ENCODE results near the gene THAP7. TPM values are rescaled to one million over a fixed set of nuclear protein-coding genes. Genes with fewer than 3 reads are reported as not detected.

Gene THAP7
- total and polyA plus RNA-seq, 2 experiments from 2014 or later: 21.8 to 25.9 TPM

DNA sequence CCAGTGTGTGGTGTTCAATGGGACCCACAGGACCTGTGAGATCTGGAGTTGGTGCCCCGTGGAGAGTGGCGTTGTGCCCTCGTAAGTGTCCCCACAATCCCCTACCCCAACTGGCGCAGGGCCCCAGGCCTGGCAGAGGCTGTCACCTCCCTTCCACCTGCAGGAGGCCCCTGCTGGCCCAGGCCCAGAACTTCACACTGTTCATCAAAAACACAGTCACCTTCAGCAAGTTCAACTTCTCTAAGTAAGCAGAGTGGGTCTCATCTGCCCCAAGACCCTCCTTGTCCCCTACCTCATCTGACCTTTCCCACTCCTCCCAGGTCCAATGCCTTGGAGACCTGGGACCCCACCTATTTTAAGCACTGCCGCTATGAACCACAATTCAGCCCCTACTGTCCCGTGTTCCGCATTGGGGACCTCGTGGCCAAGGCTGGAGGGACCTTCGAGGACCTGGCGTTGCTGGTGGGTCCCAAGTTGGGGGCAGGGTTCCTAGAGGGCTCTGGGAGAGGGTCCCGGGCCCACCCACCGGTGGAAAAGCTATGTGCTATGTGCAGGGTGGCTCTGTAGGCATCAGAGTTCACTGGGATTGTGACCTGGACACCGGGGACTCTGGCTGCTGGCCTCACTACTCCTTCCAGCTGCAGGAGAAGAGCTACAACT is 21.2 kb upstream of the THAP7 start:
- no peak overlapping the region for H3K27ac Mint-ChIP-seq
- peaks cover 2% of the 10 kb centered on the region; the same call in 2 of the 3 replicates for H3K9me3 Mint-ChIP-seq
- no peaks in the 10 kb centered on the region for H3K4me1 Mint-ChIP-seq
- H3K9me2 ChIP-seq (ENCODE audit: insufficient read depth): no peaks in the 10 kb centered on the region
- no peak overlapping the region for H3K4me3 ChIP-seq
- TF ChIP-seq STAT1 (IDR thresholded peaks at IDR 0.05; ENCODE audit: unreplicated experiment): no peak
- TF ChIP-seq EZH2phosphoT487 (IDR thresholded peaks at IDR 0.05; ENCODE audit: unreplicated experiment): no peak
- no peak for TF ChIP-seq CREB1 (CRISPR knock-in tag; IDR thresholded peaks at IDR 0.05; ENCODE audit: low read depth)
- TF ChIP-seq, protein P1, sequence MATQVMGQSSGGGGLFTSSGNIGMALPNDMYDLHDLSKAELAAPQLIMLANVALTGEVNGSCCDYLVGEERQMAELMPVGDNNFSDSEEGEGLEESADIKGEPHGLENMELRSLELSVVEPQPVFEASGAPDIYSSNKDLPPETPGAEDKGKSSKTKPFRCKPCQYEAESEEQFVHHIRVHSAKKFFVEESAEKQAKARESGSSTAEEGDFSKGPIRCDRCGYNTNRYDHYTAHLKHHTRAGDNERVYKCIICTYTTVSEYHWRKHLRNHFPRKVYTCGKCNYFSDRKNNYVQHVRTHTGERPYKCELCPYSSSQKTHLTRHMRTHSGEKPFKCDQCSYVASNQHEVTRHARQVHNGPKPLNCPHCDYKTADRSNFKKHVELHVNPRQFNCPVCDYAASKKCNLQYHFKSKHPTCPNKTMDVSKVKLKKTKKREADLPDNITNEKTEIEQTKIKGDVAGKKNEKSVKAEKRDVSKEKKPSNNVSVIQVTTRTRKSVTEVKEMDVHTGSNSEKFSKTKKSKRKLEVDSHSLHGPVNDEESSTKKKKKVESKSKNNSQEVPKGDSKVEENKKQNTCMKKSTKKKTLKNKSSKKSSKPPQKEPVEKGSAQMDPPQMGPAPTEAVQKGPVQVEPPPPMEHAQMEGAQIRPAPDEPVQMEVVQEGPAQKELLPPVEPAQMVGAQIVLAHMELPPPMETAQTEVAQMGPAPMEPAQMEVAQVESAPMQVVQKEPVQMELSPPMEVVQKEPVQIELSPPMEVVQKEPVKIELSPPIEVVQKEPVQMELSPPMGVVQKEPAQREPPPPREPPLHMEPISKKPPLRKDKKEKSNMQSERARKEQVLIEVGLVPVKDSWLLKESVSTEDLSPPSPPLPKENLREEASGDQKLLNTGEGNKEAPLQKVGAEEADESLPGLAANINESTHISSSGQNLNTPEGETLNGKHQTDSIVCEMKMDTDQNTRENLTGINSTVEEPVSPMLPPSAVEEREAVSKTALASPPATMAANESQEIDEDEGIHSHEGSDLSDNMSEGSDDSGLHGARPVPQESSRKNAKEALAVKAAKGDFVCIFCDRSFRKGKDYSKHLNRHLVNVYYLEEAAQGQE (IDR thresholded peaks at IDR 0.05; ENCODE audit: unreplicated experiment): no peak
- TF ChIP-seq ZNF331 (CRISPR knock-in tag; IDR thresholded peaks at IDR 0.05; ENCODE audit: low read depth): no peak
- TF ChIP-seq JUNB (IDR thresholded peaks at IDR 0.05; ENCODE audit: unreplicated experiment): no peak
- TF ChIP-seq ZNF114 (CRISPR knock-in tag; IDR thresholded peaks at IDR 0.05): no peak
- TF ChIP-seq, protein P2, sequence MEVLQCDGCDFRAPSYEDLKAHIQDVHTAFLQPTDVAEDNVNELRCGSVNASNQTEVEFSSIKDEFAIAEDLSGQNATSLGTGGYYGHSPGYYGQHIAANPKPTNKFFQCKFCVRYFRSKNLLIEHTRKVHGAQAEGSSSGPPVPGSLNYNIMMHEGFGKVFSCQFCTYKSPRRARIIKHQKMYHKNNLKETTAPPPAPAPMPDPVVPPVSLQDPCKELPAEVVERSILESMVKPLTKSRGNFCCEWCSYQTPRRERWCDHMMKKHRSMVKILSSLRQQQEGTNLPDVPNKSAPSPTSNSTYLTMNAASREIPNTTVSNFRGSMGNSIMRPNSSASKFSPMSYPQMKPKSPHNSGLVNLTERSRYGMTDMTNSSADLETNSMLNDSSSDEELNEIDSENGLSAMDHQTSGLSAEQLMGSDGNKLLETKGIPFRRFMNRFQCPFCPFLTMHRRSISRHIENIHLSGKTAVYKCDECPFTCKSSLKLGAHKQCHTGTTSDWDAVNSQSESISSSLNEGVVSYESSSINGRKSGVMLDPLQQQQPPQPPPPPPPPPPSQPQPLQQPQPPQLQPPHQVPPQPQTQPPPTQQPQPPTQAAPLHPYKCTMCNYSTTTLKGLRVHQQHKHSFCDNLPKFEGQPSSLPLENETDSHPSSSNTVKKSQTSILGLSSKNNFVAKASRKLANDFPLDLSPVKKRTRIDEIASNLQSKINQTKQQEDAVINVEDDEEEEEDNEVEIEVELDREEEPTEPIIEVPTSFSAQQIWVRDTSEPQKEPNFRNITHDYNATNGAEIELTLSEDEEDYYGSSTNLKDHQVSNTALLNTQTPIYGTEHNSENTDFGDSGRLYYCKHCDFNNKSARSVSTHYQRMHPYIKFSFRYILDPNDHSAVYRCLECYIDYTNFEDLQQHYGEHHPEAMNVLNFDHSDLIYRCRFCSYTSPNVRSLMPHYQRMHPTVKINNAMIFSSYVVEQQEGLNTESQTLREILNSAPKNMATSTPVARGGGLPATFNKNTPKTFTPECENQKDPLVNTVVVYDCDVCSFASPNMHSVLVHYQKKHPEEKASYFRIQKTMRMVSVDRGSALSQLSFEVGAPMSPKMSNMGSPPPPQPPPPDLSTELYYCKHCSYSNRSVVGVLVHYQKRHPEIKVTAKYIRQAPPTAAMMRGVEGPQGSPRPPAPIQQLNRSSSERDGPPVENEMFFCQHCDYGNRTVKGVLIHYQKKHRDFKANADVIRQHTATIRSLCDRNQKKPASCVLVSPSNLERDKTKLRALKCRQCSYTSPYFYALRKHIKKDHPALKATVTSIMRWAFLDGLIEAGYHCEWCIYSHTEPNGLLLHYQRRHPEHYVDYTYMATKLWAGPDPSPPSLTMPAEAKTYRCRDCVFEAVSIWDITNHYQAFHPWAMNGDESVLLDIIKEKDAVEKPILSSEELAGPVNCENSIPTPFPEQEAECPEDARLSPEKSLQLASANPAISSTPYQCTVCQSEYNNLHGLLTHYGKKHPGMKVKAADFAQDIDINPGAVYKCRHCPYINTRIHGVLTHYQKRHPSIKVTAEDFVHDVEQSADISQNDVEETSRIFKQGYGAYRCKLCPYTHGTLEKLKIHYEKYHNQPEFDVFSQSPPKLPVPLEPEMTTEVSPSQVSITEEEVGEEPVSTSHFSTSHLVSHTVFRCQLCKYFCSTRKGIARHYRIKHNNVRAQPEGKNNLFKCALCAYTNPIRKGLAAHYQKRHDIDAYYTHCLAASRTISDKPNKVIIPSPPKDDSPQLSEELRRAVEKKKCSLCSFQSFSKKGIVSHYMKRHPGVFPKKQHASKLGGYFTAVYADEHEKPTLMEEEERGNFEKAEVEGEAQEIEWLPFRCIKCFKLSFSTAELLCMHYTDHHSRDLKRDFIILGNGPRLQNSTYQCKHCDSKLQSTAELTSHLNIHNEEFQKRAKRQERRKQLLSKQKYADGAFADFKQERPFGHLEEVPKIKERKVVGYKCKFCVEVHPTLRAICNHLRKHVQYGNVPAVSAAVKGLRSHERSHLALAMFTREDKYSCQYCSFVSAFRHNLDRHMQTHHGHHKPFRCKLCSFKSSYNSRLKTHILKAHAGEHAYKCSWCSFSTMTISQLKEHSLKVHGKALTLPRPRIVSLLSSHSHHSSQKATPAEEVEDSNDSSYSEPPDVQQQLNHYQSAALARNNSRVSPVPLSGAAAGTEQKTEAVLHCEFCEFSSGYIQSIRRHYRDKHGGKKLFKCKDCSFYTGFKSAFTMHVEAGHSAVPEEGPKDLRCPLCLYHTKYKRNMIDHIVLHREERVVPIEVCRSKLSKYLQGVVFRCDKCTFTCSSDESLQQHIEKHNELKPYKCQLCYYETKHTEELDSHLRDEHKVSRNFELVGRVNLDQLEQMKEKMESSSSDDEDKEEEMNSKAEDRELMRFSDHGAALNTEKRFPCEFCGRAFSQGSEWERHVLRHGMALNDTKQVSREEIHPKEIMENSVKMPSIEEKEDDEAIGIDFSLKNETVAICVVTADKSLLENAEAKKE (CRISPR knock-in tag; IDR thresholded peaks at IDR 0.05): no peak
- TF ChIP-seq, protein P3, sequence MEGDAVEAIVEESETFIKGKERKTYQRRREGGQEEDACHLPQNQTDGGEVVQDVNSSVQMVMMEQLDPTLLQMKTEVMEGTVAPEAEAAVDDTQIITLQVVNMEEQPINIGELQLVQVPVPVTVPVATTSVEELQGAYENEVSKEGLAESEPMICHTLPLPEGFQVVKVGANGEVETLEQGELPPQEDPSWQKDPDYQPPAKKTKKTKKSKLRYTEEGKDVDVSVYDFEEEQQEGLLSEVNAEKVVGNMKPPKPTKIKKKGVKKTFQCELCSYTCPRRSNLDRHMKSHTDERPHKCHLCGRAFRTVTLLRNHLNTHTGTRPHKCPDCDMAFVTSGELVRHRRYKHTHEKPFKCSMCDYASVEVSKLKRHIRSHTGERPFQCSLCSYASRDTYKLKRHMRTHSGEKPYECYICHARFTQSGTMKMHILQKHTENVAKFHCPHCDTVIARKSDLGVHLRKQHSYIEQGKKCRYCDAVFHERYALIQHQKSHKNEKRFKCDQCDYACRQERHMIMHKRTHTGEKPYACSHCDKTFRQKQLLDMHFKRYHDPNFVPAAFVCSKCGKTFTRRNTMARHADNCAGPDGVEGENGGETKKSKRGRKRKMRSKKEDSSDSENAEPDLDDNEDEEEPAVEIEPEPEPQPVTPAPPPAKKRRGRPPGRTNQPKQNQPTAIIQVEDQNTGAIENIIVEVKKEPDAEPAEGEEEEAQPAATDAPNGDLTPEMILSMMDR (conservative IDR thresholded peaks at IDR 0.05; ENCODE audit: low read depth in 2 of 2): no peak
- TF ChIP-seq EZH2 (IDR thresholded peaks at IDR 0.05; ENCODE audit: low read depth, unreplicated experiment): no peak
- TF ChIP-seq, protein P4, sequence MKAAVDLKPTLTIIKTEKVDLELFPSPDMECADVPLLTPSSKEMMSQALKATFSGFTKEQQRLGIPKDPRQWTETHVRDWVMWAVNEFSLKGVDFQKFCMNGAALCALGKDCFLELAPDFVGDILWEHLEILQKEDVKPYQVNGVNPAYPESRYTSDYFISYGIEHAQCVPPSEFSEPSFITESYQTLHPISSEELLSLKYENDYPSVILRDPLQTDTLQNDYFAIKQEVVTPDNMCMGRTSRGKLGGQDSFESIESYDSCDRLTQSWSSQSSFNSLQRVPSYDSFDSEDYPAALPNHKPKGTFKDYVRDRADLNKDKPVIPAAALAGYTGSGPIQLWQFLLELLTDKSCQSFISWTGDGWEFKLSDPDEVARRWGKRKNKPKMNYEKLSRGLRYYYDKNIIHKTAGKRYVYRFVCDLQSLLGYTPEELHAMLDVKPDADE (IDR thresholded peaks at IDR 0.05): no peak
- no peak for TF ChIP-seq NANOG (IDR thresholded peaks at IDR 0.05; ENCODE audit: borderline replicate concordance)
- TF ChIP-seq POLR2AphosphoS5 (IDR thresholded peaks at IDR 0.05; ENCODE audit: low read depth): no peak
- no peaks in the 10 kb centered on the region for H4K20me1 ChIP-seq (replicated peaks; ENCODE audit: insufficient read depth)
- H3K36me3 Mint-ChIP-seq (ENCODE audit: low read depth): no peaks in the 10 kb centered on the region
- H3K27me3 ChIP-seq (ENCODE audit: insufficient read depth): no peaks in the 10 kb centered on the region
- H3K27ac ChIP-seq (ENCODE audit: low read depth): no peak overlapping the region
- DNase-seq (ENCODE audit: low spot score) (no peak), ATAC-seq (peak; percentile 28; the same call in 2 of the 3 replicates)
- no peak overlapping the region for H3K4me2 ChIP-seq
- no peaks in the 10 kb centered on the region for H3K36me3 ChIP-seq (ENCODE audit: insufficient read depth)
- no peak overlapping the region for H2AFZ ChIP-seq
- peaks cover 1% of the 10 kb centered on the region for H3K27me3 Mint-ChIP-seq (ENCODE audit: insufficient read depth, low read depth, poor library complexity)
- H3K4me1 ChIP-seq (ENCODE audit: insufficient read depth): no peaks in the 10 kb centered on the region
- H3K4me3 Mint-ChIP-seq: no peak overlapping the region
- H3K79me2 ChIP-seq (replicated peaks; ENCODE audit: insufficient read depth): no peaks in the 10 kb centered on the region
- H3F3A ChIP-seq (replicated peaks; ENCODE audit: low read depth): no peaks in the 10 kb centered on the region
